KMS-11 (cell line): ENCODE results near the gene KCNS3.

Experiments used
- H2AFZ ChIP-seq: fragments of 200-600 bp; sonication (generic); 2 replicates; pipeline ENCODE4 v1.6.1; 2016; ENCODE audit warnings: antibody characterized with exemption, mixed run types, low read depth
- H3K27ac ChIP-seq: fragments of 200-600 bp; sonication (generic); 2 replicates; pipeline ENCODE4 v1.6.1; 2016; ENCODE audit warnings: mild to moderate bottlenecking, mixed run types
- H3K27me3 ChIP-seq: fragments of 200-600 bp; sonication (generic); 2 replicates; pipeline ENCODE4 v1.6.1; 2017; ENCODE audit warnings: mild to moderate bottlenecking, low read depth, mixed run types, moderate library complexity; ENCODE audit not compliant: insufficient read depth
- H3K36me3 ChIP-seq: fragments of 200-600 bp; sonication (generic); 2 replicates; pipeline ENCODE4 v1.6.1; 2017; ENCODE audit warnings: mild to moderate bottlenecking, mixed run types; ENCODE audit not compliant: insufficient read depth
- H3K4me1 ChIP-seq: fragments of 200-600 bp; sonication (generic); 2 replicates; pipeline ENCODE4 v1.6.1; 2016; ENCODE audit warnings: mild to moderate bottlenecking, low read depth, mixed run types; ENCODE audit not compliant: poor library complexity, severe bottlenecking
- H3K4me2 ChIP-seq: fragments of 200-600 bp; sonication (generic); 2 replicates; pipeline ENCODE4 v1.7.0; 2016; ENCODE audit warnings: mild to moderate bottlenecking, mixed run types
- H3K4me3 ChIP-seq: fragments of 200-600 bp; sonication (generic); IDR thresholded peaks from 2 replicates; pipeline ENCODE4 v1.6.1; 2017; ENCODE audit warnings: low read depth, low read length, mixed read lengths; ENCODE audit not compliant: insufficient read depth
- H3K79me2 ChIP-seq: fragments of 200-600 bp; sonication (generic); 2 replicates; pipeline ENCODE4 v1.6.1; 2016; ENCODE audit warnings: low read depth, mixed run types; ENCODE audit not compliant: insufficient read depth
- H3K9ac ChIP-seq: fragments of 200-600 bp; sonication (generic); 2 replicates; pipeline ENCODE4 v1.6.1; 2016; ENCODE audit warnings: mild to moderate bottlenecking, mixed run types
- H4K20me1 ChIP-seq: fragments of 200-600 bp; sonication (generic); 2 replicates; pipeline ENCODE4 v1.6.1; 2016; ENCODE audit warnings: mild to moderate bottlenecking, mixed run types; ENCODE audit not compliant: insufficient read depth
- TF ChIP-seq, protein P1 (sequence below): fragments of 200-600 bp; sonication (generic); conservative IDR thresholded peaks from 2 replicates; pipeline ENCODE4 v1.6.1; 2017; ENCODE audit warnings: low read depth, mild to moderate bottlenecking, antibody characterized with exemption, low read length, moderate library complexity, mixed read lengths

KCNS3 gene

DNA sequence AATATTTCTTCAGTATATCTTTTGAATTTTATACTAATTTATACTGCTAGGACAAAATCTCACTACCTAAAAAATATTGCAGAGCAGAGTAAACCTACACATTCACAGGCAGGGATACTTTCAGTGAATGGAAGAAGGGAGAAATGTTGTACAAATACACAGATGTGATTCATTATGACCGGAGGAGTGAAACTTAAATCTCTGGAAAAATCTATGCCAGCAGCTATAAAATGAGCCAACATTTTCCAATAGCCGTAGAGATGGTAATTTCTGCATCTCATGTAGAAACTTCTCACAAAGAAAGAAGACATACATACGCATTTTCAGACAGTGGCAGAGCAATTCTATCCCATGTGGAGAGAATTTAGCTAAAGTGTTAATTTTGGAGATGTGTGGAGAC lies 54.8 kb downstream of the KCNS3 start:
- no peaks in the 10 kb centered on the region for H3K27me3 ChIP-seq
- TF ChIP-seq, protein P1, sequence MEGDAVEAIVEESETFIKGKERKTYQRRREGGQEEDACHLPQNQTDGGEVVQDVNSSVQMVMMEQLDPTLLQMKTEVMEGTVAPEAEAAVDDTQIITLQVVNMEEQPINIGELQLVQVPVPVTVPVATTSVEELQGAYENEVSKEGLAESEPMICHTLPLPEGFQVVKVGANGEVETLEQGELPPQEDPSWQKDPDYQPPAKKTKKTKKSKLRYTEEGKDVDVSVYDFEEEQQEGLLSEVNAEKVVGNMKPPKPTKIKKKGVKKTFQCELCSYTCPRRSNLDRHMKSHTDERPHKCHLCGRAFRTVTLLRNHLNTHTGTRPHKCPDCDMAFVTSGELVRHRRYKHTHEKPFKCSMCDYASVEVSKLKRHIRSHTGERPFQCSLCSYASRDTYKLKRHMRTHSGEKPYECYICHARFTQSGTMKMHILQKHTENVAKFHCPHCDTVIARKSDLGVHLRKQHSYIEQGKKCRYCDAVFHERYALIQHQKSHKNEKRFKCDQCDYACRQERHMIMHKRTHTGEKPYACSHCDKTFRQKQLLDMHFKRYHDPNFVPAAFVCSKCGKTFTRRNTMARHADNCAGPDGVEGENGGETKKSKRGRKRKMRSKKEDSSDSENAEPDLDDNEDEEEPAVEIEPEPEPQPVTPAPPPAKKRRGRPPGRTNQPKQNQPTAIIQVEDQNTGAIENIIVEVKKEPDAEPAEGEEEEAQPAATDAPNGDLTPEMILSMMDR: no peak
- H3K4me3 ChIP-seq: no peak overlapping the region
- H2AFZ ChIP-seq: no peak overlapping the region
- no peaks in the 10 kb centered on the region for H3K4me1 ChIP-seq
- H3K79me2 ChIP-seq: no peaks in the 10 kb centered on the region
- H3K27ac ChIP-seq: no peak overlapping the region
- H4K20me1 ChIP-seq: no peaks in the 10 kb centered on the region
- H3K4me2 ChIP-seq: no peak overlapping the region
- no peak overlapping the region for H3K9ac ChIP-seq
- no peaks in the 10 kb centered on the region for H3K36me3 ChIP-seq

DNA sequence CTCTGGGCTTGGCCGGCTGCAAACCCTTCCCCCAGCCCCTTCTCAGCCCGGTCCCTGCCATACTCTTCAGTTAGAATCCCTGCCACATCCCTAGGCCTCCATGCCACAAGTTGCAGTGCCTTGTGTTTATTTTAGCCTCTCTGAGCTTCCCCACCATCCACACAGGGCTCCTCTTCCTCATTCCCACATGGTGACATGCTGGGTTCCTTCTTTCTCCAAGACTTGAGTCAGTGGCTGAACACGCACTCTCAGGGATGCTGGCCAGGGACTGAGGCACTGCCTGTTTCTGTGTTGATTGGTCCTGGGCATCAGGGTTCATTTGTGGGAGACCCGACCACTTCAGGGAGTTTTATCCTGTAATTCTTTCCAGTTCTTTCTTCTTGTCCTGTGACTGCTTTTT lies 56.3 kb downstream of the KCNS3 start:
- H2AFZ ChIP-seq: no peak overlapping the region
- no peak overlapping the region for H3K4me3 ChIP-seq
- no peaks in the 10 kb centered on the region for H3K79me2 ChIP-seq
- H3K27ac ChIP-seq: no peak overlapping the region
- TF ChIP-seq, protein P1: no peak
- H3K4me2 ChIP-seq: no peak overlapping the region
- H4K20me1 ChIP-seq: no peaks in the 10 kb centered on the region
- no peaks in the 10 kb centered on the region for H3K27me3 ChIP-seq
- no peak overlapping the region for H3K9ac ChIP-seq
- no peaks in the 10 kb centered on the region for H3K36me3 ChIP-seq
- H3K4me1 ChIP-seq: no peaks in the 10 kb centered on the region

DNA sequence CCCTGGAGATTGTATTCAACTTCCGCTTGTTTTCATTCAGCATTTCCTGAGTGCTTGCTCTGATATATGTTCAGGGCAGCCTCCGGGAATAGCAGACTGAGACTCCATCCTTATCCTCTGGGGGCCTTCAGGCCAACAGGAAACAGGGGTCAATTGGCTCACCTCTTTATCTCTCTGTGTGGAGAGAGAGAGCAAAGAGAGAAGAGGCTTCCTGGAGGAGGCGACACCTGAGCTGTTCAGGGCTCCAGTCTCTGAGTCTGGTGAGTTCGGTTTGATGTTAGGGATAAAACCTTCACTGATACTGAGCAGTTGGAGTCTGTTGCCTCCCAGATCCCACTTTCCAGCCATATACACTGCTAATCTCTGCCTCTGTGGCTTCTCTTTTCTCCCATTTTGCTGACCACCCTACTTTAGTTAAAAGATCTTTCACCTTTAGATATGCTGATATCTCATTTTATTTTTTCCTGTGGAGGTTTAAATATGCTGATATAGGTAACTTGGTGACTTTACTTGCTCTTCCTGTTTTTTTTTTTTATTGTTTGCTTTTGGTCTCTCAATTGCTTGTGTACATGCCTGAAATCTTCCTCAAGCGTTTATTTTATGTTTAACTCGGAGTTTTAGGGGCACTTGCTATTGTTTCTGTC lies 56.9 kb downstream of the KCNS3 start:
- no peak overlapping the region for H3K4me2 ChIP-seq
- no peaks in the 10 kb centered on the region for H3K27me3 ChIP-seq
- TF ChIP-seq, protein P1: no peak
- no peaks in the 10 kb centered on the region for H3K4me1 ChIP-seq
- no peak overlapping the region for H3K9ac ChIP-seq
- H4K20me1 ChIP-seq: no peaks in the 10 kb centered on the region
- no peaks in the 10 kb centered on the region for H3K79me2 ChIP-seq
- no peak overlapping the region for H3K4me3 ChIP-seq
- no peaks in the 10 kb centered on the region for H3K36me3 ChIP-seq
- no peak overlapping the region for H3K27ac ChIP-seq
- H2AFZ ChIP-seq: no peak overlapping the region

DNA sequence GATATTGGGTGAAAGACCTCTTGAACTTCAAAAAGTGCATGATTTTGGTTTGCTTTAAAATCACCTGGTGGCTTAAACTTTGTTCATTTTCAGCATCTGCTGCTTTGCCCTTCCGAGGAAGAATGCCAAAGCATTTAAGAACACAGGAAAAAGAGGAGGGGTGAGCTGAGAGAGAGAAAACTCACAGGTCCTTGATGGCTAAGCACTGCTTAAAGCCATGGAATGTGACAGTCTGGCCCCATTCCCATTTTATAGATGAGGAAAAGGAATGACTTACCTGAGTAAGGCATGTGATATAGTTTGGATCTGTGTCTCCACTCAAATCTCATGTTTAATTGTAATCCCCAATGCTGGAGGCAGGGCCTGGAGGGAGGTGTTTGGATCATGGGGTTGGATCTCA lies 58.1 kb downstream of the KCNS3 start:
- no peaks in the 10 kb centered on the region for H4K20me1 ChIP-seq
- no peaks in the 10 kb centered on the region for H3K27me3 ChIP-seq
- H3K36me3 ChIP-seq: no peaks in the 10 kb centered on the region
- H3K9ac ChIP-seq: no peak overlapping the region
- H3K27ac ChIP-seq: no peak overlapping the region
- no peak overlapping the region for H3K4me3 ChIP-seq
- H3K4me1 ChIP-seq: no peaks in the 10 kb centered on the region
- TF ChIP-seq, protein P1: no peak
- H3K4me2 ChIP-seq: no peak overlapping the region
- no peaks in the 10 kb centered on the region for H3K79me2 ChIP-seq
- no peak overlapping the region for H2AFZ ChIP-seq
